Spinal cord (tissue), 10 donors: ENCODE results near the gene SEZ6L. TPM values are rescaled to one million over a fixed set of nuclear protein-coding genes. Genes with fewer than 3 reads are reported as not detected.

Experiments used
- DNase-seq, 6 donors: peaks; one replicate each; pipeline versions ENCODE4 v3.0.0 to v3.0.0-alpha.2; 2013 to 2015; ENCODE audit warnings: low spot score in 6 of 6, low read depth in 4 of 6
- H3K27ac ChIP-seq: one replicate; pipeline ENCODE4 v1.5.1; 2013; ENCODE audit warnings: low read depth, low read length, control low read depth
- H3K27me3 ChIP-seq: one replicate; pipeline ENCODE4 v1.6.1; 2013; ENCODE audit warnings: low read length; ENCODE audit not compliant: control insufficient read depth, insufficient read depth
- H3K36me3 ChIP-seq: one replicate; pipeline ENCODE4 v1.6.1; 2013; ENCODE audit warnings: low read length; ENCODE audit not compliant: control insufficient read depth, insufficient read depth
- H3K4me1 ChIP-seq: one replicate; pipeline ENCODE4 v1.6.1; 2013; ENCODE audit warnings: low read length; ENCODE audit not compliant: control insufficient read depth, insufficient read depth
- H3K4me3 ChIP-seq: one replicate; pipeline ENCODE4 v1.5.1; 2013; ENCODE audit warnings: low read depth, low read length, control low read depth
- H3K9me3 ChIP-seq: one replicate; pipeline ENCODE4 v1.6.1; 2013; ENCODE audit warnings: low read length; ENCODE audit not compliant: control insufficient read depth, insufficient read depth
- WGBS: methylation state at CpG from one replicate; pipeline ENCODE4 v1.1.5; 2013; ENCODE audit warnings: missing lambda C conversion rate; ENCODE audit not compliant: insufficient coverage; 5-methylcytosine and 5-hydroxymethylcytosine counted together
- polyA plus RNA-seq, 2 donors: library from polyadenylated mRNA; unstranded; fragments of 120-200 nt; gene quantifications; one replicate each; pipeline ENCODE4 v1.2.1, GENCODE V29; 2013; ENCODE audit not compliant: insufficient read length in 2 of 2
- total RNA-seq, 2 donors: library from RNA; depleted of rRNA in 1 of 2; stranded (reverse); fragments of 120-200 nt in 1 of 2; fragments of >200 nt in 1 of 2; gene quantifications; one replicate each; pipeline versions ENCODE4 v1.2.3 to v1.2.4, GENCODE V29; 2013 to 2014
- donor health status: healthy.

Gene SEZ6L
- total and polyA plus RNA-seq, 4 donors = 31.6 to 115 (median 87.4) TPM

- Histone ChIP-seq H3K36me3 (no peaks in the 10 kb centered on the region), H3K4me3 (no peak overlapping the region), H3K9me3 (no peaks in the 10 kb centered on the region), H3K4me1 (no peaks in the 10 kb centered on the region), H3K27ac (no peak overlapping the region), H3K27me3 (no peaks in the 10 kb centered on the region)
- whole genome bisulfite sequencing = 94% methylated on average over 2 of the region's 4 CpGs
- no peak for DNase-seq
Measured at GRCh38 chr22:26414347-26414746, 245.1 kb downstream of the SEZ6L start.

GRCh38 chr22:26416256-26416655 lies 247.0 kb downstream of the SEZ6L start:
- DNase-seq = no peak

GRCh38 chr22:26416670-26417276 lies 247.5 kb downstream of the SEZ6L start:
- Histone ChIP-seq H3K27ac (no peak overlapping the region), H3K4me1 (no peaks in the 10 kb centered on the region), H3K4me3 (no peak overlapping the region), H3K27me3 (no peaks in the 10 kb centered on the region), H3K36me3 (no peaks in the 10 kb centered on the region), H3K9me3 (no peaks in the 10 kb centered on the region)
- peak in 1 of 6 donors; percentile 25 for DNase-seq
- 62% methylated on average over 9 of the region's 9 CpGs for WGBS

More at GRCh38 chr22:26416256-26416655, 247.0 kb downstream of the SEZ6L start:
- Histone ChIP-seq H3K4me3 (no peak overlapping the region), H3K27ac (no peak overlapping the region), H3K36me3 (no peaks in the 10 kb centered on the region), H3K27me3 (no peaks in the 10 kb centered on the region), H3K9me3 (no peaks in the 10 kb centered on the region), H3K4me1 (no peaks in the 10 kb centered on the region)
- WGBS = no CpG with 5 or more reads among the region's 4 CpGs

- no peak for DNase-seq
- H3K27ac ChIP-seq = no peak overlapping the region
- no CpG with 5 or more reads among the region's 3 CpGs for WGBS
Measured at GRCh38 chr22:26417406-26417805, 248.1 kb downstream of the SEZ6L start.

GRCh38 chr22:26418620-26419019 lies 249.4 kb downstream of the SEZ6L start:
- H3K4me3 ChIP-seq = no peak overlapping the region
- peaks cover 3% of the 10 kb centered on the region for H3K9me3 ChIP-seq
- no peaks in the 10 kb centered on the region for H3K27me3 ChIP-seq
- H3K4me1 ChIP-seq = no peaks in the 10 kb centered on the region
- no peaks in the 10 kb centered on the region for H3K36me3 ChIP-seq
- WGBS = no CpG with 5 or more reads among the region's 3 CpGs
- no peak overlapping the region for H3K27ac ChIP-seq
- no peak for DNase-seq

More at GRCh38 chr22:26417406-26417805, 248.1 kb downstream of the SEZ6L start:
- no peaks in the 10 kb centered on the region for H3K27me3 ChIP-seq
- no peaks in the 10 kb centered on the region for H3K4me1 ChIP-seq
- no peaks in the 10 kb centered on the region for H3K36me3 ChIP-seq
- H3K4me3 ChIP-seq = no peak overlapping the region
- no peaks in the 10 kb centered on the region for H3K9me3 ChIP-seq

GRCh38 chr22:26426924-26427323 lies 257.7 kb downstream of the SEZ6L start:
- DNase-seq = no peak
- Histone ChIP-seq H3K27ac (no peak overlapping the region), H3K4me3 (no peak overlapping the region), H3K36me3 (no peaks in the 10 kb centered on the region), H3K4me1 (peaks cover 14% of the 10 kb centered on the region), H3K27me3 (peaks cover 4% of the 10 kb centered on the region), H3K9me3 (peaks cover 3% of the 10 kb centered on the region)

- Histone ChIP-seq H3K27ac (peak within 1 kb of the TSS; percentile 45), H3K4me1 (peaks cover 14% of the 10 kb centered on the region), H3K27me3 (peaks cover 4% of the 10 kb centered on the region), H3K36me3 (peaks cover 6% of the 10 kb centered on the region), H3K9me3 (no peaks in the 10 kb centered on the region), H3K4me3 (peak within 1 kb of the TSS; percentile 71)
- DNase-seq = peak; percentile 45 to 92 (median 66)
- WGBS = under 1% methylated on average over 96 of the region's 96 CpGs
Measured at GRCh38 chr22:26428515-26429457, 259.5 kb downstream of the SEZ6L start, which contains the start of gene ASPHD2. TSS of gene ASPHD2 (plus strand) at chr22:26429260. CDS start at chr22:26433616, 4,356 bp downstream.

GRCh38 chr22:26429458-26430286 lies 260.4 kb downstream of the SEZ6L start:
- H3K9me3 ChIP-seq = no peaks in the 10 kb centered on the region
- DNase-seq = peak in 1 of 6 donors; percentile 25
- H3K4me3 ChIP-seq = peak overlapping the region; percentile 28
- no peak overlapping the region for H3K27ac ChIP-seq
- peaks cover 4% of the 10 kb centered on the region for H3K27me3 ChIP-seq
- H3K36me3 ChIP-seq = peaks cover 12% of the 10 kb centered on the region
- peaks cover 14% of the 10 kb centered on the region for H3K4me1 ChIP-seq
- WGBS = 4% methylated on average over 50 of the region's 50 CpGs

- DNase-seq = no peak
- Histone ChIP-seq H3K27ac (no peak overlapping the region), H3K9me3 (no peaks in the 10 kb centered on the region), H3K27me3 (peaks cover 4% of the 10 kb centered on the region), H3K36me3 (peaks cover 16% of the 10 kb centered on the region), H3K4me3 (no peak overlapping the region), H3K4me1 (peaks cover 14% of the 10 kb centered on the region)
- WGBS = 100% methylated on average over 1 of the region's 2 CpGs
Measured at GRCh38 chr22:26430600-26430999, 261.3 kb downstream of the SEZ6L start.
